NT2/D1 (cell line): Measurements from ENCODE around the gene MYOZ1.

Experiments used
- DNase-seq: peaks from one replicate; pipeline ENCODE4 v3.0.0-alpha.2; 2011; ENCODE audit warnings: low read depth, low spot score
- H3K27me3 ChIP-seq: 2 replicates; pipeline ENCODE4 v1.6.0; 2011; ENCODE audit warnings: mild to moderate bottlenecking; ENCODE audit not compliant: insufficient read length, insufficient read depth
- H3K36me3 ChIP-seq: 2 replicates; pipeline ENCODE4 v1.6.1; 2011; ENCODE audit warnings: mild to moderate bottlenecking, low read length, mixed read lengths; ENCODE audit not compliant: insufficient read depth, insufficient read length
- H3K4me1 ChIP-seq: 2 replicates; pipeline ENCODE4 v1.5.1; 2011; ENCODE audit not compliant: insufficient read depth, insufficient read length
- H3K4me3 ChIP-seq: 2 replicates; pipeline ENCODE4 v1.5.1; 2011; ENCODE audit warnings: low read depth; ENCODE audit not compliant: insufficient read length
- H3K9ac ChIP-seq: 2 replicates; pipeline ENCODE4 v1.6.0; 2011; ENCODE audit warnings: low read depth; ENCODE audit not compliant: insufficient read length
- H3K9me3 ChIP-seq: 2 replicates; pipeline ENCODE4 v1.5.1; 2011; ENCODE audit warnings: mild to moderate bottlenecking, low read length; ENCODE audit not compliant: insufficient read depth
- SUZ12 ChIP-seq: IDR thresholded peaks from 2 replicates; pipeline ENCODE4 v1.6.1; 2011; ENCODE audit not compliant: insufficient read length, insufficient read depth; ENCODE audit errors: extremely low read depth
- YY1 ChIP-seq: IDR thresholded peaks from 2 replicates; pipeline ENCODE4 v1.6.1; 2011; ENCODE audit not compliant: insufficient read length, insufficient read depth
- ZNF274 ChIP-seq: IDR thresholded peaks from 2 replicates; pipeline ENCODE4 v1.6.1; 2011; ENCODE audit warnings: mild to moderate bottlenecking, low read depth, low read length

Gene MYOZ1

DNA sequence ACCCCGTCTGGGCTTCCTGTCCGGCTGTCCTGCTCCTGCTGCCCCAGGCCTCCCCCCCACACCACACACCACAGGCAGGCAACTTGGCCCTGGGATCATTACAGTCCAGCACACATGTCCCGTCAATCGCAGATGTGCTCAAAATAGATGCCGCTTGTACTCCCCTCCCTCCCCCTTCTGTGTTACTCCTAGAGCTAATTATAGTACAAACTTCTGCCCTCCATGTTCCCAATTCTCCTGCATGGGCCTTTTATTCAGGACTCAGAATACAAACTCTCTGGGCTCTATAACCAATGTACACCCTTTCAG lies 14.7 kb upstream of the MYOZ1 start, which contains the start of gene SYNPO2L:
Gene SYNPO2L, minus strand, starts transcription at position 40 of the 309 bp plus-strand sequence. CDS start 107 bp downstream, outside the sequence.
- no peaks in the 10 kb centered on the region for H3K9me3 ChIP-seq
- TF ChIP-seq ZNF274 (no peak), YY1 (no peak), SUZ12 (no peak)
- H3K4me1 ChIP-seq, result no peaks in the 10 kb centered on the region
- no peak within 1 kb of the TSS for H3K9ac ChIP-seq
- DNase-seq, result no peak
- H3K36me3 ChIP-seq, result no peaks in the 10 kb centered on the region
- H3K27me3 ChIP-seq, result no peaks in the 10 kb centered on the region
- no peak within 1 kb of the TSS for H3K4me3 ChIP-seq

DNA sequence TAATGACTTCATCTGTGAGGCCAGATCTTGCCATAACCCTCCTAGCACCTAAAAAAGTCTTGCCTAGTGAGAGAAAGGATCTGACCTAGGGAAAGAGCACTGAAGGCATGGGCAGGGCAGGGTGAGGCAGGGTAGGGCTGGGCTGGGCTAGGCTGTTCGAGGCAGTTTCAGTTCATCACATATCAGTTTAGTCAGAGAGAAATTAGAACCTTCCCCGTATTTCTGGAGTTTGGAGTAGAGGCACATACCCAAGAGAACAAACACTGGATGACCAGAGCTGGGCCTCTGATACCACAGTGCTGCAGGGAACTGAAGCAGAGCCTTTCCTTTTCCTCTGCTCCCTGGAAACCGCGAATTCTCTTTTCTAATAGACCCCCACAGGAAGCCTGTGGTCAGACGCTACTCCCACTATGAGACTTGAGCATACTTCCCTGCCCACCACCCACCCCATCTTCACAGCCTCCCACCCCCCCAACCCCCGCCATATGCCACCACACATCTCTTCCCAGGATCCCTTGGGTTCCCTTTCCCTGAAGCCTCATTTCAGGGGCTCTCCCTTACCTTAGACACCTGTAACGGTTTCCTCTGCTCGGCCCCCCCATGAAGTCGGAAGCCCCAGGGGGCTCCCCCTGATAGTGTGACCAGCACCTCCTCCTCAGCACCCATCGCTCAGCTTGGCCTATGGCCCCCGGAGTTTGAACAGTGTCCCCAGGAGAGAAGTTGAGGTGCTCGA lies 14.1 kb upstream of the MYOZ1 start:
- Histone ChIP-seq H3K4me3 (no peak overlapping the region), H3K27me3 (no peaks in the 10 kb centered on the region), H3K9ac (no peak overlapping the region), H3K9me3 (no peaks in the 10 kb centered on the region), H3K4me1 (no peaks in the 10 kb centered on the region), H3K36me3 (no peaks in the 10 kb centered on the region)
- no peak for DNase-seq
- TF ChIP-seq YY1 (no peak), ZNF274 (no peak), SUZ12 (no peak)

DNA sequence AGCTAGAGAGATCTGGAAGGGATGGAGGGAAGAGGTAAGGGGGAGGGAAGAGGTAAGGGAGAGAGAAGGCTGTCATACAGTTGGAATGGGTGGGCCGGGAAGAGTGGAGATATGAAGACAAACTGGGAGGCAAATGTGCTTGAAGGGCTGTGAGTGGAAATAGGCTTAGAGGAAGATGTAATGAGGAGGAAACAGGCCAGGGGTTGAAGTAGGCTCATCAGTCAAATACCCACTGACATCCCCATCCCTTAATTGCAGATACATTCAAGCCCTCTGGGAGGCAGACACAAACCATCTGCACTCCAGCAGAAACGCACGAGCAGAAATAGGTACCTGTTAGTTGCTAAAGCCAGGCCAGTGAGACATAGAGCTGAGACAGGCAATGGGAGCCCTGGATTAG lies 12.4 kb upstream of the MYOZ1 start:
- Histone ChIP-seq H3K4me3 (no peak overlapping the region), H3K9me3 (no peaks in the 10 kb centered on the region), H3K36me3 (no peaks in the 10 kb centered on the region), H3K4me1 (no peaks in the 10 kb centered on the region), H3K9ac (no peak overlapping the region), H3K27me3 (no peaks in the 10 kb centered on the region)
- no peak for TF ChIP-seq ZNF274
- TF ChIP-seq YY1, result no peak
- no peak for TF ChIP-seq SUZ12
- no peak for DNase-seq

DNA sequence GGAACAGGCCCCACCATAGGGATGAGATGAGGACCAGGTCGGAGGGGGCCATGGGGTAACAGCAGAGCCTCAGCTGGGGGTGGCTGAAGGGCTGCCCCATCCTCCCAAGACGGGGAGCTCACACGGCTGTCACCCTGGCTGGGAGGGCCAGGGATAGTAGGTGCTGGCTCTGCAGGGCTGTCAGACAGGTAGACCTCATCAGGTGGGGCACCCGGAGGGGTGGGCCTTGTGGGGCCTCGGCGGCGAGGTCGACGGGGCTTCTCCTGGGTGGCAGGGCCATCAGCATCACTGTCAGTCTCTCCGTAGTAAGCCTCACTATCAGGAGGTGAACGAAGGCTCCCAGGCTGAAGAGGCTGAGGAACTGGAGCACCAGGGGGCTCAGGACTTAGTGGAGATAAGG lies 11.9 kb upstream of the MYOZ1 start:
- Histone ChIP-seq H3K27me3 (no peaks in the 10 kb centered on the region), H3K36me3 (no peaks in the 10 kb centered on the region), H3K4me3 (no peak overlapping the region), H3K9ac (no peak overlapping the region), H3K4me1 (no peaks in the 10 kb centered on the region), H3K9me3 (no peaks in the 10 kb centered on the region)
- no peak for TF ChIP-seq YY1
- no peak for TF ChIP-seq ZNF274
- no peak for TF ChIP-seq SUZ12
- DNase-seq, result no peak

DNA sequence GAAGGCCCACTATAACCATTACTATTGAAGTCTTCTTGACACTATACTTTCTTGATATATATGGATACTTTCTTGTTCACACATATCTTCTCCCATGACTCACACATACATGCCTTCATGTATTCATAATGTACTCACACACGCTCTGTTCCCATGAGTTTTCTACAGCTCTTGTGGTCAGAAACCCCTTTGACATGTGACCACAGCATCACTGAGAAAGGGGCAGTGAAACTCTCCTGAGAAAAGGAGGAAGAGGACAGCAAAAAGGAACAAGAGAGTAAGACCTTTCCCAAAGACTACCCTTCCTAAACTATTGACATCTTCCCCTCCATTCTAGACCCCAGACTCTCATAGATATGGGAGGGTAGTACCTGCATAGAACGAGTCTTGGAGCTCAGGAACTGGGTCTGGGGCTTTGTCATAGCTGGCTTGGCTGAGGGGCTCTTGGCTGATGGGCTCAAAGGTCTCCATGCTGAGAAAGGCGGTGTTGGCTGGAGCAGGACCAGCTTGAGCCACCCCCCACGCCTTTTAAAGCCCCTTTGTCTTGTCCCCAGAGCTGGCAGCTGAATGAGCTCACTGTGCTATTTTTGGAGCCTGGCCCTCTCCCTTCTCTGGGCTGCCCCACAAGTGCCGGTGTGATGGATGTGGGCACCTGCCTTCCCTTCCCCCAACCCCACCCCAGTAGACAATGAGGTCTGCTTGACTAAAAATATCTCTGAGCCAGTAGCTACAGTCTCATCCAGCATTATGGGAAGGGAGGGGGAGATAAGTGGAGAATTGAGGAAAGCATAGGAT lies 9.5 kb upstream of the MYOZ1 start:
- Histone ChIP-seq H3K9ac (no peak overlapping the region), H3K27me3 (no peaks in the 10 kb centered on the region), H3K4me3 (no peak overlapping the region), H3K9me3 (no peaks in the 10 kb centered on the region), H3K4me1 (peaks cover 3% of the 10 kb centered on the region), H3K36me3 (no peaks in the 10 kb centered on the region)
- TF ChIP-seq ZNF274 (no peak), SUZ12 (no peak), YY1 (no peak)
- DNase-seq, result no peak

DNA sequence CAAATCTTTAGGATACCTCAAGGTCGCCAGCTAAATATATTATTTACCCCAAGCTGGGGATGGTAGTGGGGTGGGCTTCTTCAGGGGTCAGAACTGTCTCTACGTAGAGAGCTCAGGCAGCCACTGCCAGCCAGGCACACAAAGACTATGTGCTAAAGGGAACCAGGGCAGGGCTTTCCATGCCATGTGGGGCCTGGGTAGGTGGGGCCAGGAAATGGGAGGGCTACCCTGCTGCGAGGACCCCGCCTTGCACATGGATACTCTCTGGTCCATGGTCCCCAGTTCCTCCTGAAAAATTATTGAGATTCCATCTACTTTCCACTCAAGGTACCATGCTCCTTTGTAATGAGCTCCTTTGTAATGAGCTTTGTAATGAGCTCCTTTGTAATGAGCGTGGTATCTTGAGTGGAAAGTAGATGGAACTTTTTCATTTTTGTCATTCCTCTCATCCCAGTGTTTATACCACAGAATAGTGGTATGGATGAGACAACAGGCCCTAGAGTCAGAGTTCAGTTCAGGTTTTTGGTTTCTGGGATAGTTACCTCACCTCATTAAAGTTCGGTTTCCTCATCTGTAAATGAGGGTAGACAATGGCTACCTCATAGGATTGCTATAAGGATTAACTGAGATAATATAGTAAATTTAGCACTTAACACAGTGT lies 8.7 kb upstream of the MYOZ1 start:
- no peak for DNase-seq
- no peak overlapping the region for H3K4me3 ChIP-seq
- H3K36me3 ChIP-seq, result no peaks in the 10 kb centered on the region
- H3K27me3 ChIP-seq, result no peaks in the 10 kb centered on the region
- H3K9me3 ChIP-seq, result no peaks in the 10 kb centered on the region
- no peak overlapping the region for H3K9ac ChIP-seq
- TF ChIP-seq YY1 (no peak), ZNF274 (no peak), SUZ12 (no peak)
- peaks cover 3% of the 10 kb centered on the region for H3K4me1 ChIP-seq
